HepG2 (cell line): ENCODE results near the gene SCAANT1. TPM values are rescaled to one million over a fixed set of nuclear protein-coding genes. Genes with fewer than 3 reads are reported as not detected.

Source experiments
- ATAC-seq: fragments of 200-7000 bp; cut with Tn5 transposase; 3 replicates; pipeline ENCODE4 v1.9.1; 2020; ENCODE audit warnings: mild to moderate bottlenecking, moderate library complexity
- BruUV-seq: library from RNA; stranded (reverse); fragments of 400-500 nt; replicated peaks from 2 replicates; lab custom pipeline; 2021; lab: Mats Ljungman, UMichigan
- CTCF ChIA-PET: fragments of 300-600 bp; formaldehyde crosslinking; extraction: SDS; loops from one replicate; lab custom pipeline; 2021; ENCODE audit warnings: low total read pairs, inconsistent platforms, low intra/inter-chr PET ratio; lab: Yijun Ruan, JAX
- POLR2A ChIA-PET: fragments of 350-600 bp; sonication (Branson Sonifier 250); formaldehyde crosslinking; loops from one replicate; lab custom pipeline; 2020; ENCODE audit warnings: antibody characterized with exemption, inconsistent platforms; lab: Yijun Ruan, JAX
- DNase-seq: peaks from one replicate; pipeline ENCODE4 v3.0.0-alpha.2; 2015; ENCODE audit warnings: low spot score
- FAIRE-seq: peaks from 3 replicates; lab custom pipeline; 2011; peaks lifted over from hg19 to GRCh38; lab: Jason Lieb, UNC
- H2AFZ ChIP-seq: one replicate; pipeline ENCODE4 v1.6.1; 2011; ENCODE audit warnings: low read length, inconsistent platforms
- H3K27ac ChIP-seq: fragments of 300-600 bp; 3 replicates; pipeline ENCODE4 v1.8.0; 2011; ENCODE audit warnings: mixed run types, mild to moderate bottlenecking, mixed read lengths, low read length, inconsistent platforms; ENCODE audit not compliant: insufficient read depth; ENCODE audit errors: extremely low read length
- H3K27me3 ChIP-seq, 2 experiments: fragments of 200-600 bp in 1 of 2; 2 replicates in 1 of 2; 3 replicates in 1 of 2; pipeline versions ENCODE4 v1.6.0 to v1.8.0; 2011; ENCODE audit warnings: low read length in 2 of 2, mild to moderate bottlenecking in 2 of 2, moderate library complexity in 2 of 2, inconsistent platforms in 1 of 2; ENCODE audit not compliant: insufficient read depth in 2 of 2, control insufficient read depth in 1 of 2
- H3K36me3 ChIP-seq, 2 experiments: fragments of 200-600 bp in 1 of 2; replicated peaks in 1 of 2; 2 replicates in 1 of 2; 3 replicates in 1 of 2; pipeline versions ENCODE4 v1.5.1 to v1.8.0; 2011; ENCODE audit warnings: low read length in 2 of 2, inconsistent platforms in 1 of 2; ENCODE audit not compliant: insufficient read depth in 2 of 2, control insufficient read depth in 1 of 2
- H3K4me1 ChIP-seq: 2 replicates; pipeline ENCODE4 v1.5.1; 2012; ENCODE audit warnings: low read length, inconsistent platforms; ENCODE audit not compliant: insufficient read depth
- H3K4me2 ChIP-seq: 2 replicates; pipeline ENCODE4 v1.6.0; 2011; ENCODE audit warnings: low read depth, low read length, inconsistent platforms
- H3K4me3 ChIP-seq, 3 experiments: fragments of 200-600 bp in 1 of 3; sonication (generic), shearing (Covaris generic) in 1 of 3; replicated peaks in 1 of 3; 2 replicates each; pipeline ENCODE4 v1.5.1; 2011 to 2016; ENCODE audit warnings: low read length in 3 of 3, inconsistent platforms in 2 of 3, low read depth in 2 of 3, mild to moderate bottlenecking in 2 of 3, control low read depth in 1 of 3, mixed read lengths in 1 of 3; ENCODE audit not compliant: insufficient read depth in 1 of 3
- H3K79me2 ChIP-seq: one replicate; pipeline ENCODE4 v1.6.1; 2011; ENCODE audit warnings: low read length, inconsistent platforms; ENCODE audit not compliant: insufficient read depth
- H3K9ac ChIP-seq: 2 replicates; pipeline ENCODE4 v1.6.0; 2011; ENCODE audit warnings: mild to moderate bottlenecking, low read depth, low read length, inconsistent platforms; ENCODE audit not compliant: insufficient read depth
- H3K9me3 ChIP-seq: 2 replicates; pipeline ENCODE4 v1.5.1; 2012; ENCODE audit warnings: mild to moderate bottlenecking, low read length
- H4K20me1 ChIP-seq: 2 replicates; pipeline ENCODE4 v1.6.0; 2011; ENCODE audit warnings: inconsistent platforms, mild to moderate bottlenecking, low read length, moderate library complexity; ENCODE audit not compliant: insufficient read depth
- AKNA ChIP-seq: sonication (generic); formaldehyde crosslinking; IDR thresholded peaks from 2 replicates; pipeline ENCODE4 v1.4.0; 2020; ENCODE audit warnings: missing genetic modification reagents, borderline replicate concordance
- CREB1 ChIP-seq, 2 experiments: fragments of 450-650 bp in 1 of 2; IDR thresholded peaks; 2 replicates each; pipeline ENCODE4 v1.6.1; 2016 to 2017; ENCODE audit warnings: control low read depth in 1 of 2, mild to moderate bottlenecking in 1 of 2, missing compliant biosample characterization in 1 of 2, missing genetic modification characterization in 1 of 2
- HOXA3 ChIP-seq: sonication (generic); formaldehyde crosslinking; IDR thresholded peaks from 2 replicates; pipeline ENCODE4 v1.5.0; 2020; ENCODE audit warnings: missing genetic modification reagents
- MXI1 ChIP-seq: IDR thresholded peaks from 3 replicates; pipeline ENCODE4 v1.6.1; 2012; ENCODE audit warnings: low read depth, low read length, inconsistent platforms, borderline replicate concordance
- PBX2 ChIP-seq: IDR thresholded peaks from 2 replicates; pipeline ENCODE4 v1.6.1; 2016; ENCODE audit warnings: control low read depth
- XRCC5 ChIP-seq: fragments of 200-400 bp; formaldehyde crosslinking; optimal IDR thresholded peaks from 2 replicates; pipeline ENCODE3; 2017; ENCODE audit warnings: mild to moderate bottlenecking, low read length
- ZNF34 ChIP-seq: sonication (generic); formaldehyde crosslinking; IDR thresholded peaks from 2 replicates; pipeline ENCODE4 v1.4.0; 2020; ENCODE audit warnings: mild to moderate bottlenecking, missing genetic modification reagents, borderline replicate concordance
- ZNF468 ChIP-seq: sonication (generic); formaldehyde crosslinking; IDR thresholded peaks from 2 replicates; pipeline ENCODE4 v1.8.0; 2022; ENCODE audit warnings: mild to moderate bottlenecking, moderate library complexity, missing genetic modification reagents
- ZNF550 ChIP-seq: sonication (generic); formaldehyde crosslinking; IDR thresholded peaks from 2 replicates; pipeline ENCODE4 v1.4.0; 2020; ENCODE audit warnings: mild to moderate bottlenecking, missing genetic modification reagents, borderline replicate concordance
- WGBS: methylation state at CpG from one replicate; pipeline ENCODE4 v1.1.6; 2017; ENCODE audit warnings: low lambda C conversion rate; 5-methylcytosine and 5-hydroxymethylcytosine counted together
- in situ Hi-C: cut with HindIII; loops from 2 replicates; pipeline ENCODE4 v1.10.0; 2017; ENCODE audit warnings: low pct_unique_long_range_greater_than_20kb; ENCODE audit not compliant: extremely low pct_ligation_motif_present
- intact Hi-C: fragments of 100-400 bp; cut with micrococcal nuclease; formaldehyde crosslinking; loops from one replicate; pipeline ENCODE4 v1.10.0; 2022; ENCODE audit not compliant: unreplicated experiment
- polyA plus RNA-seq, 8 experiments: library from polyadenylated mRNA; depleted of rRNA in 3 of 8; stranded (reverse) in 7 of 8; unstranded in 1 of 8; fragments of >200 nt; fragmentation: Illumina TruSeq in 4 of 8; extraction: Trizol in 4 of 8; gene quantifications; 2 replicates each; pipeline versions ENCODE4 v1.2.1 to v1.2.3, GENCODE V29; 2011 to 2016; ENCODE audit warnings: low read depth in 4 of 8, missing spikeins in 1 of 8, mixed read lengths in 1 of 8; ENCODE audit not compliant: insufficient read depth in 1 of 8
- total RNA-seq, 5 experiments: library from RNA; depleted of rRNA; stranded (reverse); fragments of >200 nt; fragmentation: Illumina TruSeq; extraction: Trizol; gene quantifications; 2 replicates each; pipeline ENCODE4 v1.2.3, GENCODE V29; 2016; ENCODE audit warnings: low read depth in 1 of 5

SCAANT1 gene
- total and polyA plus RNA-seq, 2 of the 13 experiments (the other 11 are each of a cell fraction or from before 2014, with no cell fraction given): not detected

GRCh38 chr3:63955830-63956545 is 43.8 kb upstream of the SCAANT1 start:
- intact Hi-C loops: no loop called here
- H3K79me2 ChIP-seq: peaks cover 6% of the 10 kb centered on the region
- no TSS peak for BruUV-seq
- no peak for TF ChIP-seq CREB1 (IDR thresholded peaks at IDR 0.05)
- no peak for TF ChIP-seq CREB1 (CRISPR knock-in tag; IDR thresholded peaks at IDR 0.05)
- no peak for TF ChIP-seq AKNA
- TF ChIP-seq ZNF468 (CRISPR knock-in tag): no peak
- TF ChIP-seq HOXA3 (CRISPR knock-in tag): no peak
- TF ChIP-seq ZNF34 (CRISPR knock-in tag): no peak
- TF ChIP-seq ZNF550 (CRISPR knock-in tag): no peak
- TF ChIP-seq XRCC5: no peak
- no peak for TF ChIP-seq PBX2 (CRISPR knock-in tag)
- TF ChIP-seq MXI1: no peak

More at GRCh38 chr3:63955830-63956545, 43.8 kb upstream of the SCAANT1 start:
- no peak for ATAC-seq
- peaks cover 7% of the 10 kb centered on the region; the same call in 1 of the 2 replicates for H3K4me1 ChIP-seq
- no peak for DNase-seq
- ChIA-PET POLR2A (no interaction called here), CTCF (no interaction called here)
- H3K27ac ChIP-seq: no peak overlapping the region
- H3K9ac ChIP-seq: no peak overlapping the region
- no peaks in the 10 kb centered on the region for H3K27me3 ChIP-seq
- no peaks in the 10 kb centered on the region for H4K20me1 ChIP-seq
- H2AFZ ChIP-seq: no peak overlapping the region
- in situ Hi-C loops: no loop called here
- no peak overlapping the region for H3K4me2 ChIP-seq
- peaks cover 5 to 33% of the 10 kb centered on the region in 2 experiments; a peak in 4 of 5 replicates for H3K36me3 ChIP-seq
- no peak for FAIRE-seq
- WGBS: 97% methylated on average over 13 of the region's 13 CpGs
- H3K9me3 ChIP-seq: no peaks in the 10 kb centered on the region
- no peak overlapping the region for H3K4me3 ChIP-seq
